ENCODE data around the gene BCHE. TPM values are rescaled to one million over a fixed set of nuclear protein-coding genes. Genes with fewer than 3 reads are reported as not detected.

The BCHE gene
- total RNA-seq, 2 experiments from 2014 or later = not detected

DNA sequence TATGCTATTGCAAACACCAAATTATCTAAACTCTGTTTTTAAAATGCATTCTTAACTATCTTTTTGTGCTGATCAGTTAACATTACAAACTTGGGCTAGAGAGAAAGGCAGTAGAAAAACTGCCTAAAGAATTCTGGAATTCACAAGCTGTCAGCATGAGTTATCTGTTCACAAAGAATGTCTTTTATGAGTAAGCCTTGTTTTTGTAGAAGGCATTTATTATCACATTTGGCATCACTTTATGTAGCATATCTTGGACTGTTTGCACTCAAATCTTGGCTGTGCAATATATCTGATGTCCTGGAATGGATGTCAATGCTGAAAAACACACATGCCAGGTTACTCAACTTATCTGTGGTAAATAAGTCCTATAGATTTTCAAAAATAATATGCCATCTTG, 15.5 kb upstream of the BCHE start:
- ATAC-seq = no peak
- intact Hi-C loops (cut with DNase I, micrococcal nuclease) = no loop called here
- no peaks in the 10 kb centered on the region for H3K27me3 Mint-ChIP-seq
- POLR2A ChIA-PET = no interaction called here
- H3K4me3 Mint-ChIP-seq = no peak overlapping the region
- no peak overlapping the region for H3K27ac Mint-ChIP-seq
- no peaks in the 10 kb centered on the region for H3K9me3 Mint-ChIP-seq (ENCODE audit: low read depth)
- CTCF ChIA-PET = no interaction called here
- H3K36me3 Mint-ChIP-seq (ENCODE audit: low read depth) = no peaks in the 10 kb centered on the region
- no peak for DNase-seq
- no peaks in the 10 kb centered on the region for H3K4me1 Mint-ChIP-seq

DNA sequence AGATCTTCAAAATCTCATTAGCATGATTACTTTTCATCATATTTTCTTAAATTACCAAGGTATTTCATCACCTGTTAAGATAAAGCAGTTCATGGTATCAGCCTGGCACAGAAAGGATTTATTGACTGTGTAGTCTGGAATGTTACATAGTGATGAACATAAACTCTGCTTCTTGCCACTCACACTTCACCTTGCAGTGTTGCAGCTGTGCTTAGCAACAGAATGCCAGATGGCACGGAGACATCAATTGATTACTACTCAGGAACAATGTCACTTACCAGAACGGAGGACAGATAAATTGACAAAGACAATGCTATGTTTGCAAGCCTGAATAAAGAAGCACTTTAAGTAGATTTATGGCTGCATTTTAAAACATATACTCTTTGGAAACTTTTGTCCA, 15.0 kb upstream of the BCHE start:
- no peak overlapping the region for H3K27ac Mint-ChIP-seq
- H3K4me1 Mint-ChIP-seq = no peaks in the 10 kb centered on the region
- H3K36me3 Mint-ChIP-seq (ENCODE audit: low read depth) = no peaks in the 10 kb centered on the region
- no peaks in the 10 kb centered on the region for H3K27me3 Mint-ChIP-seq
- intact Hi-C loops (cut with DNase I, micrococcal nuclease) = no loop called here
- CTCF ChIA-PET = no interaction called here
- H3K9me3 Mint-ChIP-seq (ENCODE audit: low read depth) = no peaks in the 10 kb centered on the region
- POLR2A ChIA-PET = no interaction called here
- no peak overlapping the region for H3K4me3 Mint-ChIP-seq
- no peak for ATAC-seq
- DNase-seq = no peak

- H3K4me3 Mint-ChIP-seq = no peak overlapping the region
- H3K27me3 Mint-ChIP-seq = no peaks in the 10 kb centered on the region
- ChIA-PET CTCF (interaction anchor here (2.0 kb wide), 1 partner anchor 8 kb away, joined by 5 read pairs; no protein-coding TSS in a partner anchor), POLR2A (no interaction called here)
- H3K27ac Mint-ChIP-seq = no peak overlapping the region
- no peaks in the 10 kb centered on the region for H3K4me1 Mint-ChIP-seq
- ATAC-seq = no peak
- no peaks in the 10 kb centered on the region for H3K36me3 Mint-ChIP-seq (ENCODE audit: low read depth)
- H3K9me3 Mint-ChIP-seq (ENCODE audit: low read depth) = no peaks in the 10 kb centered on the region
- intact Hi-C loops (cut with DNase I, micrococcal nuclease) = no loop called here
- DNase-seq = no peak
Measured at GRCh38 chr3:165846056-165846455, 8.8 kb upstream of the BCHE start.

GRCh38 chr3:165839296-165840076, 2.3 kb upstream of the BCHE start:
- H3K4me3 Mint-ChIP-seq = no peak overlapping the region
- ChIA-PET CTCF (interaction anchor here (0.7 kb wide), 1 partner anchor 16 kb away, joined by 3 read pairs; no protein-coding TSS in a partner anchor), POLR2A (no interaction called here)
- no peaks in the 10 kb centered on the region for H3K36me3 Mint-ChIP-seq (ENCODE audit: low read depth)
- H3K27me3 Mint-ChIP-seq = no peaks in the 10 kb centered on the region
- no peak for DNase-seq
- H3K4me1 Mint-ChIP-seq = no peaks in the 10 kb centered on the region
- no peak overlapping the region for H3K27ac Mint-ChIP-seq
- intact Hi-C loops (cut with DNase I, micrococcal nuclease) = no loop called here
- ATAC-seq = no peak
- H3K9me3 Mint-ChIP-seq (ENCODE audit: low read depth) = peaks cover 2% of the 10 kb centered on the region

DNA sequence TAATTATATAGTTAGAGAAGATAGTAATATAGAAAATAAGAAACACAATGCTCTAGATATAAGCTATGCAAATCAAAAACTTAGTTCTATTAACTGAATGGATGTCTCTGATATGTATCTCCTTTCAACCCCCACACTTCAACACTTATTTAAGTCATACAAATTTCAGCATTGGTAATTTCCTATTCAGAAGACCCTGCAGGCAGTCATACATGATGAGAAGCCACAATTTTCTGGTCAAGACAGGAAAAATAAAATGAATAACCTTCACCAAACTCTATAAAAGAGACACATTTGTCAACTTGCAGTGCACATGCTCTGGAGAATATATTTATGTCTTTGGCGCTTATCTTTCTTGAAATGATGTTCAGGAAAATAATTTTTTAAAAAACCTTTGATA, 578 bp upstream of the BCHE start:
- POLR2A ChIA-PET = no interaction called here
- H3K27ac Mint-ChIP-seq = no peak overlapping the region

GRCh38 chr3:165835431-165835830, 1.8 kb downstream of the BCHE start:
- H3K27me3 Mint-ChIP-seq = no peaks in the 10 kb centered on the region
- no peaks in the 10 kb centered on the region for H3K4me1 Mint-ChIP-seq
- ChIA-PET CTCF (no interaction called here), POLR2A (no interaction called here)
- H3K9me3 Mint-ChIP-seq (ENCODE audit: low read depth) = peaks cover 2% of the 10 kb centered on the region
- H3K27ac Mint-ChIP-seq = no peak overlapping the region
- ATAC-seq = no peak
- intact Hi-C loops (cut with DNase I, micrococcal nuclease) = no loop called here
- no peak overlapping the region for H3K4me3 Mint-ChIP-seq
- no peak for DNase-seq
- no peaks in the 10 kb centered on the region for H3K36me3 Mint-ChIP-seq (ENCODE audit: low read depth)

More for the DNA sequence above, 578 bp upstream of the BCHE start:
- no peak for DNase-seq
- no peak for ATAC-seq
- CTCF ChIA-PET = no interaction called here
- H3K4me1 Mint-ChIP-seq = no peaks in the 10 kb centered on the region
- intact Hi-C loops (cut with DNase I, micrococcal nuclease) = no loop called here
- no peaks in the 10 kb centered on the region for H3K36me3 Mint-ChIP-seq (ENCODE audit: low read depth)
- H3K4me3 Mint-ChIP-seq = no peak overlapping the region
- no peaks in the 10 kb centered on the region for H3K27me3 Mint-ChIP-seq
- peaks cover 2% of the 10 kb centered on the region for H3K9me3 Mint-ChIP-seq (ENCODE audit: low read depth)

- intact Hi-C loops (cut with DNase I, micrococcal nuclease) = no loop called here
- ATAC-seq = no peak
Measured at GRCh38 chr3:165830746-165831145, 6.5 kb downstream of the BCHE start.

DNA sequence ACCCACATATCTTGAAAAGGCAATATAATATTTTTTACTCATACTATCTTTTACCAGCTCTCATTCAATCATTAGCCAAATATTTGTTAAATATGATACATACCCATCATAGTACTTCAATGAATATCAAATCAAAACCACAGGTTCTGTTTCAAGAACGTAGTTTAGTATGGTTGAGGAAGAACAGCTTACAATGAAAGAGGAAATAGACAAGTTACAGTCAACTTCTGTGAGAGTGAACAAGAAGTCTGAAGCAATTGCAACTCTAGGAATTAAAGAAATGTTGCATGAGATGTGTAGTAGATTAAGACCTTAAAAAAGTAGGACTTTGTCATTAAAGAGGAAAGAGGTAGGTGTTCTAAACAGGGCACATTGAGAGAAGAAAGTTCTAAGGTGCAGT, 9.3 kb downstream of the BCHE start:
- no peak overlapping the region for H3K4me3 Mint-ChIP-seq
- no peaks in the 10 kb centered on the region for H3K36me3 Mint-ChIP-seq (ENCODE audit: low read depth)
- DNase-seq (no peak), ATAC-seq (no peak)
- ChIA-PET CTCF (no interaction called here), POLR2A (no interaction called here)
- H3K9me3 Mint-ChIP-seq (ENCODE audit: low read depth) = peaks cover 2% of the 10 kb centered on the region
- H3K27ac Mint-ChIP-seq = no peak overlapping the region
- intact Hi-C loops (cut with DNase I, micrococcal nuclease) = no loop called here
- H3K4me1 Mint-ChIP-seq = no peaks in the 10 kb centered on the region
- H3K27me3 Mint-ChIP-seq = no peaks in the 10 kb centered on the region

More at GRCh38 chr3:165830746-165831145, 6.5 kb downstream of the BCHE start:
- ChIA-PET POLR2A (no interaction called here), CTCF (no interaction called here)
- no peak overlapping the region for H3K27ac Mint-ChIP-seq
- H3K27me3 Mint-ChIP-seq = no peaks in the 10 kb centered on the region
- no peaks in the 10 kb centered on the region for H3K4me1 Mint-ChIP-seq
- peaks cover 2% of the 10 kb centered on the region for H3K9me3 Mint-ChIP-seq (ENCODE audit: low read depth)
- H3K4me3 Mint-ChIP-seq = no peak overlapping the region
- no peak for DNase-seq
- H3K36me3 Mint-ChIP-seq (ENCODE audit: low read depth) = no peaks in the 10 kb centered on the region

DNA sequence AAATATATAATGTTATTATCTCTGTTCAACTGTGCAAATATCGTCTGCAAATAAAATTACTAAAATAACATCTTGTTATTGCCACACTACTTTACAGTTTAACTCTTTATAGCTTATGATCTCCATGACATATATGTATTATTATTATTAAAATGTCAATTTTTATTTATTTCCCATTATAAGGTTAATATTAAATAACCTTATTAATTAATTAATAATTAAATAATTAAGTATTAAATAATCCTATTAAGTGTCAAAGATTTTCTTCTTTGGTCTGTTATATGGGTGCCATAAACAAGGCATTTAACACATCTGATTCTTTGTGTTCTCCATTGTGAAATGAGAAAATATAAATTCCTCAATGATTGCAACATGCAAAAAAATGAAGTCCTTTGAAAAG, 10.0 kb downstream of the BCHE start:
- ChIA-PET CTCF (no interaction called here), POLR2A (no interaction called here)
- Mint-ChIP-seq H3K4me1 (no peaks in the 10 kb centered on the region), H3K36me3 (ENCODE audit: low read depth) (no peaks in the 10 kb centered on the region), H3K4me3 (no peak overlapping the region), H3K9me3 (ENCODE audit: low read depth) (peaks cover 2% of the 10 kb centered on the region), H3K27ac (no peak overlapping the region), H3K27me3 (no peaks in the 10 kb centered on the region)
- DNase-seq (no peak), ATAC-seq (no peak)
- intact Hi-C loops (cut with DNase I, micrococcal nuclease) = no loop called here

DNA sequence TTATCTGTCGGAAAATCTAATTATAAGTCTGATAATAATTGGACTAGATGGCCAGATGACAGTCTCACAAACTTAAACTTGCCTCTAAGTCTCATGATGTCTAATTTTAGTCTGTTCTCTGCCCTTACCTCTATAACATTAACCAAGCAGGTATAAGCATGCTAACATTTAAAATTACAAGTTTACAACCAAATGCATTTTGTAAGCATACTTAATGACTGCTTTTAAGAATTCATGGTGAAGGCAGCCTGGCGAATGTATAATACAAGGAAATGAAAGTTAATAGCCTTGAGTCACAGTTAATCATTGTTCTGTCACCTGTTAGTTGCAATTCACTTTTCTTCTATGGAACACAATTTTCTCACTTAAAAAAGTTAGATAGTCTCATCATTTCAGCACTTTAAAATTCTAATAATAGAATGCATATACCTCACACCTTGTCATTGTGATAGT, 16.5 kb downstream of the BCHE start:
- ChIA-PET POLR2A (no interaction called here), CTCF (no interaction called here)
- Mint-ChIP-seq H3K36me3 (ENCODE audit: low read depth) (no peaks in the 10 kb centered on the region), H3K4me1 (no peaks in the 10 kb centered on the region), H3K4me3 (no peak overlapping the region), H3K27me3 (no peaks in the 10 kb centered on the region), H3K27ac (no peak overlapping the region), H3K9me3 (ENCODE audit: low read depth) (peaks cover 8% of the 10 kb centered on the region)
- intact Hi-C loops (cut with DNase I, micrococcal nuclease) = no loop called here
- no peak for DNase-seq
- no peak for ATAC-seq

DNA sequence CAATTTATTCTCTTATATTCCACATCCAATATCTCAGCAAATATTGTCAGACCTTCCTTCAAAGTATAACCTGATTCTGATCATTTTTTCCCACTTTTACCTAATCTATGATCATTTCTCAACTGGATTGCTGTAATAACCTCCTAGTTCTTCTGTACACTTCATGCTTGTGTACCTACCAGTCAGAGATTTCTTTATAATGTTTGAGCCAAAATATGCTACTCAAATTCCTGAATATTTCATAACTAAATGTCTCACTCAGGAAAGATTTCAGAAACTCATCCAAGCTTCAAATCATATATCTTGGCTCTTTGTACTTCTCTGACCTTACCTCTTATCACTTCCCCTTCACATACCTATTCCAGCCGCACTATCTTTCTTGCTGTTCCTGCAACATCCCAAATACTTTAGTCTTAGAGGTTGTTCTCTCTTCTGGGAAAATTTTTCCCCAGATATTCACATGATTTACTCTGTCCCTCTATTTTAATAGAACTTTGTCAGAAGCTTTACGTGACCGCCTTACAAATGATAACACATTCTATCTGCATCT, 20.0 kb downstream of the BCHE start:
- DNase-seq = no peak
- Mint-ChIP-seq H3K27me3 (no peaks in the 10 kb centered on the region), H3K36me3 (ENCODE audit: low read depth) (no peaks in the 10 kb centered on the region), H3K4me3 (no peak overlapping the region), H3K4me1 (no peaks in the 10 kb centered on the region), H3K9me3 (ENCODE audit: low read depth) (peaks cover 8% of the 10 kb centered on the region), H3K27ac (no peak overlapping the region)
- CTCF ChIA-PET = no interaction called here
- intact Hi-C loops (cut with DNase I, micrococcal nuclease) = no loop called here
- ATAC-seq = no peak
- POLR2A ChIA-PET = no interaction called here

DNA sequence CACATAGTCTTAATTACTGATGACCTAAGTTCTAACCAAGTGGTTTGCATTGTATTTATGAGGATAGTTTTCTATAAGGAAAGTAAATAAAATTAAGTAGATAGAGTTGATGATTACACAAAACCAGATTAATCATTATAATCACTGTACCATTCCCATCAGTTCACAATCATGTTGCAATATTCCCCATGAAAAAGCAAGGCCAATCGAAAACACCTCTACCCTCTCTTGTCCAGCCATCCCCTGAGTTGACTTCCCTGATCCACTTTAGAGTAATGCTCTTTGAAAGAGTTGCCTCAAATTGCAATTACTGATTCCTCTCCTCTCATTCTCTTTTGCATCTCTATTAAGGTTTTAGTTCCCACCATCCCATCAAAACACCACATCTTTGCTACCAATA, 21.0 kb downstream of the BCHE start:
- Mint-ChIP-seq H3K9me3 (ENCODE audit: low read depth) (peaks cover 8% of the 10 kb centered on the region), H3K4me3 (no peak overlapping the region), H3K27ac (no peak overlapping the region), H3K4me1 (no peaks in the 10 kb centered on the region), H3K36me3 (ENCODE audit: low read depth) (no peaks in the 10 kb centered on the region), H3K27me3 (no peaks in the 10 kb centered on the region)
- ChIA-PET CTCF (no interaction called here), POLR2A (no interaction called here)
- intact Hi-C loops (cut with DNase I, micrococcal nuclease) = no loop called here
- ATAC-seq = no peak
- no peak for DNase-seq
